ENCODE results near the gene KLF3.

KLF3 gene

DNA sequence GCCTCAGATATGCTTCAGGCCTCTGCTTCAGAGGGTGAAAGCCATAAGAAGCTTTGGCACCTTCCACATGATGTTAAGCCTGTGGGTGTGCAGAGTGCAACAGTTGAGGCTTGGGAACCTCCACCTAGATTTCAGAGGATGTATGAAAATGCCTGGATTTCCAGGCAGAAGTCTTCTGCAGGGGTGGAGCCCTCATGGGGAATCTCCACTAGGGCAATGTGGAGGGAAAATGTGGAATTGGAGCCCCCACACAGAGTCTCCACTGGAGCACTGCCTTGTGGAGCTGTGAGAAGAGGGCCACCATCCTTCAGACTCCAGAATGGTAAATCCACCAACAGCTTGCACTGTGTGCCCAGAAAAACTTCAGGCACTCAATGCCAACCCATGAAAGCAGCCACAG, 83.6 kb downstream of the KLF3 start:
- no peak for DNase-seq

- DNase-seq, result no peak
Measured at GRCh38 chr4:38749336-38749735, 85.3 kb downstream of the KLF3 start.

Measured in activated effector memory CD4-positive, alpha-beta T cell treated with anti-CD3 and anti-CD28 coated beads, Interleukin-2, amount 50 U/mL, for 16 hours (primary cell).